Peyer's patch (tissue), 4 donors: ENCODE results near the gene STAG1.

Experiments
- CTCF ChIP-seq, 6 experiments: fragments of 450-650 bp in 4 of 6; fragments of 200-600 bp in 2 of 6; sonication (generic) in 1 of 6; IDR thresholded peaks; one replicate each; pipeline ENCODE4 v1.5.1; 2017 to 2019; ENCODE audit warnings: antibody characterized with exemption in 6 of 6, mild to moderate bottlenecking in 3 of 6, moderate library complexity in 1 of 6
- POLR2A ChIP-seq, 2 donors: fragments of 450-650 bp; IDR thresholded peaks; one replicate each; pipeline ENCODE4 v1.5.1; 2017; ENCODE audit warnings: antibody characterized with exemption in 2 of 2, mild to moderate bottlenecking in 2 of 2, moderate library complexity in 2 of 2

- no peak for TF ChIP-seq CTCF (IDR thresholded peaks at IDR 0.05)
- TF ChIP-seq POLR2A (IDR thresholded peaks at IDR 0.05) = no peak
Measured at GRCh38 chr3:136457793-136458192, 294.4 kb downstream of the STAG1 start.
